ENCODE measurements around the gene ZDHHC7.

The ZDHHC7 gene

DNA sequence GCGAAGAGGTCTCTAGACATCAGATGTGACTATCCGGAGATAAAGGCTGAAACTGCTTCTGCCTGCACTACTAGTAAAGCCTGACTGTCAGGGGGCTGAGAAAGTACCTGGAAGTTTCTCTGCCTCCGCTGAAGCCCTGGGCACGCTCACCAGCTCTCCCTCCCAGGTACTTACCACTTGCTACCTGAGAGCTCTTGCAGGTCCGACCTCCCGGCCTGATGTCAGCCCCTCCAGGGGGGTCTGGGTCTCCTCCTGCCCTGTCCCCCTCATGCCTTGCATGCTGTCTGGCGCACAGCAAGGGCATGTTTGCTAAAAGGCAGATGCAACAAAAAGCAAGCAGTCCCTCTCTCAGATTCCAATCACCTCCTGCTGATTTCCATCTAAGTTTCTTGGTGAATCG, 17.4 kb downstream of the ZDHHC7 start:
- DNase-seq (ENCODE audit: low read depth in 2 of 2), result no peak

DNA sequence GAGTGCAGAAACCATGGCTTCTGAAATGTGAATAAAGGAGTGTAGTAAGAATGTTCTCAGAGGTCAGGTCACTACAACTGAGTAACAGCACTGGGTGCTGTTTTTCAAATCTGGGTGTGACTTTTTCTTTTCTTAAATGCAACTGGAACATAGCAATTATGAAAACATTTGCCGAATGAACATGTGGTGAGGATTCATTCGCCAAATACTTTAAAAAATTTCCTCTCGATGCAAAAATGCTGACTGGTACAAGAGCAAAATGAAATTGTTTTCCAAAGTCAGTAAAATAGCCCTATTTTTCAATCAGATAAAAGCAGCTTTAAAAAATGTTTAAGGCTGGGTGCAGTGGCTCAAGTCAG, 18.6 kb downstream of the ZDHHC7 start:
- no peak for DNase-seq (ENCODE audit: low read depth in 2 of 2)

DNA sequence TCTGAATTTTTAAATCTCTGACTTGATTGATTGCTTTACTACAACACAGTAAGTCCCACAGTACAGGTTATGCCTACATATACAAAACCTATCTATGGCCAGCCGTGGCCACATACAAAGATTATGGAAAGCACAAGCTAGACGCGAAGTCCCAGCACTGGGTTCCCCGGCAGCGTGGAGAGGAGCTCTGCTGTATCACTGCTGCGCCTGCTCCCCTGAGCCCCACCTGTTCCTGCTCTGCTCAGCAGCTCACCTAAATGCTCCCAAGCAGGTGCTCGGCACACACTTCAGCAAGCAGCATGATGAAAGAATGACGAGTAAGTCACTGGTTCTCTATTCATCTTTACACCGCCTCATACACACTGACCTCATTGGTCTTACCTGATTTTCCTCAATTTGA, 20.6 kb downstream of the ZDHHC7 start:
- no peak for DNase-seq (ENCODE audit: low read depth in 2 of 2)

DNA sequence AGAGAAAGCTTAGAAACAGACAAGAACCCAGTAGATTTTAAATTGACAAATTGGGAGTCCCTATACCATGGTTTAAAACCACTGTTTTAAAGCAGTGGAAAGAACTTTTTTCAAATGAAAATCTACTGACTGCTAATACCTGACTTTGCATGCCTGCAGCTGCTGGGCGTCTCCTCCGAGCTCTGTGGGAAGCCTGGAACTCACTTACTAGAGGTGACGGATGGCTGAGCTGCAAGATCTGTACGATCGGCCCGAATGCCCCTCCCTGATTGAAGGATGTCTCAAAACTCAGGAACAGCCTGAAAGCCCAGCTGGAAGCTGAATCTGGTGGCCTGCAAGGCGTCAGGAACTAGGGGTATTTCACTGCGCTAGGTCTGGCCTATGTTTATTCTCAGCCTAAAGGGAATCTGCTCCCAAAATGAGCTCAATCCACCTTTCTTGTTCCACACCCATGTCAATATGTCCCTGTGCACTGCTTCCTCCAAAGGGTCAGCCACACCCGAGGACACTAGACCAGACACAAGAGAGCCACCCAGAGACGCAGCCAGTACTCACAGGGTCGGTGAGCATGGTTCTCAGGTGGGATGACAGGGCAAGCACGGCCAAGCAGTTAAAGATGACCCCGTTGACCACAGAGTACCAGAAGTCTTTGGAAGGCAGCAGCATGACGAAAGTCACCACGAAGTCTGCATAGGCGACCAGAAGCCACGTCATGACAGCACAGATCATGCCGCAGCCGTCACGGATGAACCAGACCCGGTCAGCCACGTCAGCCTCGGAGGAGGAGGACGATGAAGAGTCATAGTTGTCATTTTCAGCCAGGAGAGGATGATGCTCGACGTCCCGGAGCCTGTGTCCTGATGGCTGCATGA, 21.4 kb downstream of the ZDHHC7 start:
- no peak for DNase-seq (ENCODE audit: low read depth in 2 of 2)

DNA sequence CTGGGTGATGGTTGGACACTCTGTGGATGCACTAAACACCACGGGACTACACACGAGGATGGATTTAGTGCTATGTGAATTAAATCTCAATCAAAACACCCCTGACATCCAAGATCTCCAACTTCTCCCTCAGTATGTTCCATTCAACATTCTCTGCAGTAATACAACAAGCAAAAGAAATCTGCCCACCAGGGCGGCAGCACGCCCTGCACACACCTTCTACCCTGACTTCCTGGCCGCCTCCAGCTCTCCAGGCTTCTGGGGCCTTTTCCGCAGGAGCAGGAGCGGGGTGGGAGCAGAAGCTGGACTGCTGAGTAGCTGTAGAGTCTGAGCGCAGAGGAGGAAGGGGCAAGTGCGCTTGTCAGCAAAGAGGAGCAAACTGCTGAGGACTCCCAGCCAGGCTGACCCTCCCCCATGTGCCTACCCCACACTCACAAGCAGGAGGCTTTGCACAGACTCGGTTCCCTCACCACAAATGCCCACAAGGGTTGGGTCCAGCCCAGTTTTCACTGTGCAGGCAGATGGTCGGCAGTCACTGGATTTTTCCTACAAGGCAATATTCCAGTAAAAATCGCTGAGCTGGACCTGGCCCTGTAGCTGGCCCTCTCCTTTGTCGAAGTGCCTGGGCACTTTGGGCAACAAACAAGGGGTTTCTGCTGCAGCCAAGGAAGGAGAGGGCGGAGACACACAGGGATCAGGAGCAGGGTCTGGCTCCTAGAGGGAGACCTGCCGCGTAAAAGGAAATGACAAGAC, 22.8 kb downstream of the ZDHHC7 start:
- DNase-seq (ENCODE audit: low read depth in 2 of 2), result no peak

DNA sequence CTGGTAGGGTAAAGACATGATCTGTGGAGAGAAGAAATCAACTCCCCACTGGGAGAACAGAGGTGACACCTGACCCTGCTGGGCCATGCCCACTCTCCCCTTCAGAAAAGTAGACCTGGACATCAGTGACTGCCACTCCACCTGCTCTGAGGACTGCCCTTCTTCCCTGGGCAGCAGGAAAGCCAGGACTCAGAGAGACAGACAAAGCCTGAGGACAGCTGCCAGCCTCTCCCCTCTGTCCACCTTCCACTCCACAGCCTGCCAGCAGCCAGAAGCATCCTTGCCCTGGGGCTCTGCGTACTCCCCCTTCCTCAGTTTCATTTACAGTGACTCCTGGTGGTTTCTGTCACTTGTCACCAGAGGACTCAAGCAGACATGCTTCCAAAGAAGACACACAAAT, 24.5 kb downstream of the ZDHHC7 start:
- no peak for DNase-seq (ENCODE audit: low read depth in 2 of 2)

DNA sequence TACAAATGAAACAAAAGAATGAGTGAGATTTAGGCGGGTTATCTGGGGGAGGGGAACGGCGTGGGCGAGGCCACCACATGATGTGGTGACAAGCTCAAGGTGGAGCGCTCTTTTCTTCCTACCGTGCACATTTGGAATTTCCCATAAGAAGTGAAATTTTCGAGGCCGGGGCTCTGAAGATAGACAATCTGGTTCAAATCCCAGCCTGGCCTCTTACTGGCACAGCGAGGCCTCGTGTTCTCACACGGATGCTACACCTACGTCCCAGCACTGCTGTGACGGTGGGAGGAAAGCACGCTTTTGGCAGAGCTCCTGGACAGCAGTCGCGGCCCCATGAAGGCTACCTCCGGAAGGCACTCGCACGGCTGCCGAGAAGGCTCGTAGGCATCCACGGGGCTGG, 25.2 kb downstream of the ZDHHC7 start:
- DNase-seq (ENCODE audit: low read depth in 2 of 2), result no peak

DNA sequence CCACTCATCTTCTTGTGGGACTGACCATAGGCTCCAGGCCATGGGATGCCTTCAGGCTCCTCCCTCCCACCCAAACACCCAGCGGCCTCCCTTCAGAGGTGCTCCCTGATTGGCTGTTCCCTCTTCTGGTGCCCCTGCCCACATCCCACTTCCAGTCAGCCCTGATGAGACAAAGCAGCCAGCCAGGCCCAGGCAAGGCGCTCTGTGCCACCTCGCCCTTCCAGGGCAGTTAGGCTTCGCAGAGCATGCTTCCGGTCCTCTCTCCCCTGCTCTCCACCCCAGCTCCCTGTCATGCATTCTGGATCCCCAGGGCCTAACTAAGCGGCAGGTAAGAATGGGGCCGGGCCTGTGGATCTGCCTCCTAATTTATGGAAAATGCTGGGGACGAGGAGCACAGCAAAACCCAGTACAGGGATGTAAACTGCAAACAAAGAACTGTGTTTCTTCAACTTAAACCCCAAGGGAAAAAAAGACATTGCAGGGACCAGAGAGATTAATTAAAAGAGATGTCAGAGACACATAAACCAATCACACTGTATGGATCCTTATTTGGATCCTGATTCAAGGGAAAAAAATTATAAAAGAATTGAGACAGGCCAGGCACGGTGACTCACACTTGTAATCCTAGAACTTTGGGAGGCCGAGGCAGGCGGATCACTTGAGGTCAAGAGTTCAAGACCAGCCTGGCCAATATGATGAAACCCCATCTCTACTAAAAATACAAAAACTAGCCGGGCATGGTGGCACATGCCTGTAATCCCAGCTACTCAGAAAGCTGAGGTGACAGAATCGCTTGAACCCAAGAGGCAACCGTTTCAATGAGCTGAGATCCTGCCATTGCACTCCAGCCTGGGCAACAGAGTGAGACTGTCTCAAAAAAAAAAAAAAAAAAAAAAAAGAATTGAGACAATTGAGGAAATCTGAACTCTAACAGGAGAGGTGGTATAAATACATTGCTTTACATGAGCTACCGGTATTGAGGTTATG, 26.0 kb downstream of the ZDHHC7 start:
- no peak for DNase-seq (ENCODE audit: low read depth in 2 of 2)

DNA sequence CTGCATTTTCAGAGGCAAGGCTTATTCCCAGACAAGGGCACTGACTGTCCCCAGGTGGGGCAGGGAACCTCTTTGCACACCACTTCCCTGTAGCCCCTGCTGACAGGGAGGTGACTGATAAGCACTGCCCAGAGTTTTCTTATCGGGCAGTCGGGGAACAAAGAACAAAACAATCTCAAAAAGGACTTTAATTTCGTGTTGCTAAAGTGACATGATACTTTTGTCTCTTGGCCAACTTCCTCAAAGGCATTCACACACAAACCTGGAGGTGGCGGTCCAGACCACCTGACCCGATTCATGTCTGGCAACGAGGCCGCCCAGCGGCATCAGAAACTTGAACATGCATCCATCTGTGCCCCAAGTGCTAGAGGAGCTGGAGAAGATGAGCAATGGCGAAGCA, 28.9 kb downstream of the ZDHHC7 start:
- DNase-seq (ENCODE audit: low read depth in 2 of 2), result no peak

DNA sequence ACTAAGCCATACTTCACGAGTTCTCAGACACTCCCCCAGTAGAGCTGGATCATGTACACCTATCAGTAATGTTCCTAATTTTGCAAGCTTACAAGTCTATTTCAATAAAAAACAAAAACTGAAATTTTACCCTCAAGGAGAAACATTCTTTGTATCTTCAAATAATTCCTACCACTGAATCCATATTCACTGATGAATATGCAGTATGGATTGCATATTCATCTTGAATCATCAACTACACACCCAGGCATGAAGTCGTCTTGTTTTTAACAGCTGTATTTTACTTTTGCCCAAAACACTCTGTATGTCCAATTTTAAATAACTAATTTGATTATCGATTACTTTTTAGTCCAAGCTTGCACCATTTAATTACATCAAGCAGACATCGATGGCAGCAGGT, 31.8 kb downstream of the ZDHHC7 start:
- DNase-seq (ENCODE audit: low read depth in 2 of 2), result no peak

DNA sequence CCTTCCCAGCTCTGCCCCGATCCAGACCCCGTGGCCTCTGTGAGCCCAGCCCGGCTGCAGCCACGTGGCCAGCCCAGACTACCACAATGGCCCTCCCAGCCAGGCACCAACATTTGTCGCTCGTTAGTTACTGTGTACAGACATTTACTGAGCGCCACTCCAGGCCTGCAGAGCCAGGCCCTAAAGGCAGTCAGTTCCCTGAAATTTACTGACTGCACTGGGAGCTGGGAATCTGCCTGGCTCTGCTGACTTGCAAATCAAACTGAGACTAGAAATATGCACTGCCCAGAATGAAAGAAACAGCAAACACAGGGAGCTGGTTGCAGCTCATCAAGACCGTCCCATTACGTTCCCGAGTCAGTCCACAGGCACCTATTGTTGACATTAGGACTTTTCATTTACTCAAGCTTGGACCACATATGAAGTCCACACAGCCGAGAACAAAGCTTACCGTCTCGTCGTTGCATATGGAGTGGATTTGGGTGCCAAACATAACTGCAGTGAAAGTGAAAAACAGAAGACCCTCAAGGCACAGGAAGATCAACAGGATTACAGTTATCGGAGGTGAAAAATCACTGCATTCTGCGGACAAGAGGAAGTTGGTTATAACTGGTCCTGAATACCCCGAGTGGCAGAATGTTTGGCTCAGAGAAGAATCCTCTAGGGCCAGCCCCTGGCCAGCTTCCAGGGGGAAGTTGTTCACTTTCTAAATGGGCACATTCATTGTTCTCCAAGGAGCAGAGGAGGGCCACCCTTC, 34.5 kb downstream of the ZDHHC7 start:
- DNase-seq (ENCODE audit: low read depth in 2 of 2), result no peak

DNA sequence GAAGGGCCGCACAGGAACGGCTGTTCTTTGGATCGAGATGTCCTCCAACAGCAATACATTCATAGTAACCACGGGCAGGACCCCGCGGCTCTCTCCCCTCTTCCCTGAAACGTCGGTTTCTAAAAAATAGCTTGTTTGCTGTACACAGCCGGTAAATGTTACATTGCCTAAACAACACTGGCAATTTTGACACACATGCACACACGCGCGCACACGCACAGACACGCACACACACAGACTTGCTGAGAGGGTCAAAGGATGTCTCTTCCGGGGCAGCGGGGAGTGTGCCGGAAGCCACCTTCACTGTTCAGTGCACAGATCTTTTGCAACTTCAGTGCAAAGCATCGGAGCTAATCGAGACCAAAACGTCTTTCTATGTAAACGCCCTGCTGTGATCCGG, 35.8 kb downstream of the ZDHHC7 start:
- no peak for DNase-seq (ENCODE audit: low read depth in 2 of 2)

DNA sequence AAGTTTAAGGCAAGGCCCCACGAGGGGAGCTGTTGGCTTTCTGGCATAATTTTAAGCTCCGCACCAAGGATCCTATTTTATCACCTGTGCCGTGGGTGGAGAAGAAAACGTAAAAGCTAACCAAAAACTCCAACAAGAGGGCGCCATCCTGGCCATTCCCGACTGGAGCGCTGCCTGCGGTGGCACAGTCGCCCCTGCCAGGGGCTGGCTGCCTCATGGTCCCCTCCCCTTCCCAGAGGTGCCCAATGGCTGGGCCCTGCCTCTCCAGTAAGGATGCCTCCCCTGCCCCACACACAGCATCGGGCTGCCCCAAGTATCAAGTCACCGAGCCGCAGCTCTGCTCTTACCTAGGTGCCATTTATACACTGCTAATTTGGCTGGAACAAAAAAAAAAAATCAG, 36.3 kb downstream of the ZDHHC7 start:
- no peak for DNase-seq (ENCODE audit: low read depth in 2 of 2)

DNA sequence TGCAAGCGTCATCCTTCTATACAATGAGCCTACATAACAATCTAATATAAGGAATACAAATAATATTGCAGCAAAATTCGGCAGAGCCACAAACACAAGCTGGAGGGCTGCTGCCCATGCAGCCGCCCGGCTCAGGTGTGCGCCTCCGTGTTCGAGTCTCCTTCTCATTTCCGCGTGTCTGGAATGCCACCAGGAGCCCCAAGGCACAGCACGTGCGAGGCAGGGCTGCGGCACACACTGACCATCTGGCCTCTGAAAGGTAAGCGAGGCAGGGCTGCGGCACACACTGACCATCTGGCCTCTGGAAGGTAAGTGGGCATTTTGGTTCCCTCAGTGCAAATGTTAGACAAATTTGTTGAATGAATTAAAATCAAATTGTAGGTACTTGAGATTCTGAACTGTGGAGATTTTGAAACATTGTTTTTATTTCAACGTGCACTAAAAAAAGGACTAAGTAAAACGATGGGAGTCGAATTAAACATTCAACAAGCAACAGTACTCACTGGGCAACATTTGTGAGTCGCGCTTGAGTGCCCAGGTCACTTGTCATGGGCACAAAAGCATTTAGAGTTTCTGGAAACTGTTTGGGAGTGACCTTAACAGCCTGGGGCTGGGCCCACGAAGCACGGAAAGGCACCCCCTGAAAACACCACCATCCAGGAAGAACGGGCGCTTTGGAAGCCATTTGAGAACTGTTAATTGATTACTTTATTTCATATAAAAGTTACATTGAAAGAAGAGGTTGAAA, 37.4 kb downstream of the ZDHHC7 start:
- DNase-seq (ENCODE audit: low read depth in 2 of 2), result no peak

DNA sequence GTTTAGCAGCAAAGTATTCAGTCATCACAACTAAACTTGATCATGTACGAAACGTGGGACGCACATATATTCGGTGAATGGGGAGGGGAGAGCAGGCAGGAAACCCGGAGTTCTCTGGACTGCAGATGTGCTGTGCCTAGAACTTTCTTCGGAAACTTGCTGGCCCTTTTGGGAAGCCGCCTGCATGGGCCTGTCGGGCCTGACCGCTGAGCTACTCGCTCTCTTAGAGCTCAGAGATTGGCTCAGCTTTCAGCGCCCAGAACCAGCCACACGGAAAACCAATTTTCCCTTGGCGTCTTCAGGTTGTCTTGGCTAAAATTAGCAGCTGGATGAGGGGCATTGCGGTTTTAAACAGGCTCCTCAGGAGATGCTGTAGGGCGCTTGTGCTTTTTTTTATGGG, 38.1 kb downstream of the ZDHHC7 start:
- DNase-seq (ENCODE audit: low read depth in 2 of 2), result no peak

DNA sequence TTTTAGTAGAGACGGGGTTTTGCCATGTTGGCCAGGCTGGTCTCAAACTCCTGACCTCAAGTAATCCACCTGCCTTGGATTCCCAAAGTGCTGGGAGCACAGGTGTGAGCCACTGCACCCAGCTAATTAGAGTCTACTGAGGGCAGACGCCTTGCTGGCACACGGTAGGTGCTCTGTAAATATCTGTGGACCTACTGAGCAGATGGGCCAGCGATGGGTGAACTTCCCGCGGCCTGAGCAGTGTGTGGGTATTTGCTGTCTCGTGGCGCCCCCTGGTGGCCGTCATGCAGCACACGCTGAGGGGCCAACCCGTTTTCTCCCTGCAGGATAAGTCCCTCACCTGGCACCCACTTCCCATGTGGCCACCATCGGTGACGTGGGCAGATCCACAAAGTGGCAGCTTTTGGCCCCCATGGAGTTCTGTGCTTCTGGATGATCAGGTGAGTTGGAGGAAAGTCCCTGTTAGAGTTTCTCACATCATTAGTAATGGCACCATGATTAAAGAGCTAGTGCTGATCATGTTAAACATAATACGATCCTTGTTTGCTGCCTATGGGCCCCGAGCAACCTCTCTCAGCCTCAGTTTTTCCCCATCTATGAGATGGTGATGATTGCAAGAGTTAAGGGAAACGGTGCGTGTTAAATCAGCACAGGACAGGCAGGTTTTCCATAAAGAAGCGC, 40.7 kb downstream of the ZDHHC7 start:
- DNase-seq (ENCODE audit: low read depth in 2 of 2), result peak; percentile 57 to 61

DNA sequence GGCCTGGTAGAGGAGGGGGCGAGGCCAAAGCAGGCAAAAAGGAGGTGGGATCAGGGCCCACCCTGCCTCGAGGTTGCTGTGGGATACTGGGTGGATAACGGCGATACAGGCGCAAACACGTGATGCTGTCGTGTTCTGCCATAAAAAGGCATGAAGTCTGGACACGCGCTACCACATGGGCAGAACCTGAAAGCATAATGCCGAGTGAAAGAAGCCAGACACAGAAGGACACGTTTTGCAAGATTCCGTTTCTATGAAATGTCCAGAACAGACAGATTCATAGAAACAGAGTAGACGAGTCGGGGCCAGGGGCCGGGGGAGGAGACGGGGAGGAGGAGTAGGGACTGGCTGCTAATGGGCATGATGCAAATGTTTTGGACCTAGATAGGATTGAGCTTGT, 43.5 kb downstream of the ZDHHC7 start:
- DNase-seq (ENCODE audit: low read depth in 2 of 2), result no peak

DNA sequence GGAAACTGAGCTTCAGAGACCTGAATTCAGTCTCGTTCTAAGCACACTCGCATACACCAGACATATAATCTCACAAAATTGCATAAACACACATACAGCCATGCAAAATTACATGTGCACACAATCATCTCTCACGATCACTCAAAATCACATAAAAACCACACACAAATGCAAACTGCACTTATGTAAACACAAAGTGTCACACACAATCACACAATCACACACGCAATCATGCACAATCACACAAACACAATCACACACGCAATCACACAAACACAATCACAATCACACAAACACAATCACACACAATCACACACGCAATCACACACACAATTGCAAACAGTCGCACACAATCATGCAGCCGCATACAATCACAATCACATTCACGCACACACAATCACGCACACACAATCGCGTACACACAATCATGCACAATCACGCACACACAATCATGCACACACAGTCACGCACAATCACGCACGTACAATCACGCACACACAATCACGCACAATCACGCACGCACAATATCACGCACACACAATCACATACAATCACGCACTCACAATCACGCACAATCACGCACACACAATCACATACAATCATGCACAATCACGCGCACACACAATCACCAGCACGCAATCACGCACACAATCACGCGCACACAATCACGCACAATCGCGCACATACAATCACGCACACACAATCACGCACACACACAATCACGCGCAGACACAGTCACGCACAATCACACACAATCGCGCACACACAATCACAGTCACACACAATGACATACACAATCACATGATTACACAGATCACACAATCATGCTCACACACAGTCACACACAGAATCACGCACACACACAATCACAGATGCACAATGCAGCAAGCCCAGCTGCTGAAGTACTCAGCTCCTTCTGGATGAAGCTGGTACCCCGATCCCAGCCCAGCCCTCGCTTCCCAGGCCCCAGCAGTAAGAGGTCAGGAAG, 45.6 kb downstream of the ZDHHC7 start:
- no peak for DNase-seq (ENCODE audit: low read depth in 2 of 2)
